Measurements from ENCODE around the gene EVL.

DNA sequence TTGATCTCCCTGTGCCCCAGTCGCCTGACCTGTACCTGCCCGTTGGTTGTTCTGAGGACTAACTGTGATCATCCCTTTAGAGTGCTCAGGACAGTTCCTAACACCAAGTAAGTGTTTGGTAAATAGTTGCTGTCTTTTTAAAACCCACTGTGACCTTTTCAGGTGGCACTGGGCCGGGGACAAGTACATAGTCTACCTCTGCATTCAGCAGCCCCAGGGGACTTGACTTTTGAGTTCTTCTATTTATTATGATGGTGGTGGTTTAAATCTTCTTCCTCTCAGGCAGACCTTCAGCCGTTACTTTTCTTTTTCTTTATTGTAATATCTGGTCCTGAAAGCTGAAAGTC lies 38.8 kb downstream of the EVL start:
- TF ChIP-seq POLR2A (IDR thresholded peaks at IDR 0.05; ENCODE audit: low read depth, low read length) (no peak), NFYB (IDR thresholded peaks at IDR 0.05; ENCODE audit: insufficient read depth, low read depth, low read length) (no peak), EP300 (IDR thresholded peaks at IDR 0.05; ENCODE audit: borderline replicate concordance in 1 of 2, control insufficient read depth in 1 of 2, low read depth in 2 of 2, low read length in 2 of 2) (no peak), ZZZ3 (IDR thresholded peaks at IDR 0.05; ENCODE audit: control insufficient read depth, insufficient read length, low read depth) (no peak), ZNF24 (IDR thresholded peaks at IDR 0.05) (no peak), RFX5 (IDR thresholded peaks at IDR 0.05; ENCODE audit: low read depth, low read length) (no peak), CREB1 (IDR thresholded peaks at IDR 0.05; ENCODE audit: low read depth) (no peak), POLR2AphosphoS2 (IDR thresholded peaks at IDR 0.05; ENCODE audit: low read depth, low read length) (no peak), LARP7 (IDR thresholded peaks at IDR 0.05) (no peak)
- TF ChIP-seq, protein P1, sequence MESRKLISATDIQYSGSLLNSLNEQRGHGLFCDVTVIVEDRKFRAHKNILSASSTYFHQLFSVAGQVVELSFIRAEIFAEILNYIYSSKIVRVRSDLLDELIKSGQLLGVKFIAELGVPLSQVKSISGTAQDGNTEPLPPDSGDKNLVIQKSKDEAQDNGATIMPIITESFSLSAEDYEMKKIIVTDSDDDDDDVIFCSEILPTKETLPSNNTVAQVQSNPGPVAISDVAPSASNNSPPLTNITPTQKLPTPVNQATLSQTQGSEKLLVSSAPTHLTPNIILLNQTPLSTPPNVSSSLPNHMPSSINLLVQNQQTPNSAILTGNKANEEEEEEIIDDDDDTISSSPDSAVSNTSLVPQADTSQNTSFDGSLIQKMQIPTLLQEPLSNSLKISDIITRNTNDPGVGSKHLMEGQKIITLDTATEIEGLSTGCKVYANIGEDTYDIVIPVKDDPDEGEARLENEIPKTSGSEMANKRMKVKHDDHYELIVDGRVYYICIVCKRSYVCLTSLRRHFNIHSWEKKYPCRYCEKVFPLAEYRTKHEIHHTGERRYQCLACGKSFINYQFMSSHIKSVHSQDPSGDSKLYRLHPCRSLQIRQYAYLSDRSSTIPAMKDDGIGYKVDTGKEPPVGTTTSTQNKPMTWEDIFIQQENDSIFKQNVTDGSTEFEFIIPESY (IDR thresholded peaks at IDR 0.05), result no peak
- TF ChIP-seq, protein P2, sequence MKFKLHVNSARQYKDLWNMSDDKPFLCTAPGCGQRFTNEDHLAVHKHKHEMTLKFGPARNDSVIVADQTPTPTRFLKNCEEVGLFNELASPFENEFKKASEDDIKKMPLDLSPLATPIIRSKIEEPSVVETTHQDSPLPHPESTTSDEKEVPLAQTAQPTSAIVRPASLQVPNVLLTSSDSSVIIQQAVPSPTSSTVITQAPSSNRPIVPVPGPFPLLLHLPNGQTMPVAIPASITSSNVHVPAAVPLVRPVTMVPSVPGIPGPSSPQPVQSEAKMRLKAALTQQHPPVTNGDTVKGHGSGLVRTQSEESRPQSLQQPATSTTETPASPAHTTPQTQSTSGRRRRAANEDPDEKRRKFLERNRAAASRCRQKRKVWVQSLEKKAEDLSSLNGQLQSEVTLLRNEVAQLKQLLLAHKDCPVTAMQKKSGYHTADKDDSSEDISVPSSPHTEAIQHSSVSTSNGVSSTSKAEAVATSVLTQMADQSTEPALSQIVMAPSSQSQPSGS (IDR thresholded peaks at IDR 0.05; ENCODE audit: low read length), result no peak
- TF ChIP-seq, protein P3, sequence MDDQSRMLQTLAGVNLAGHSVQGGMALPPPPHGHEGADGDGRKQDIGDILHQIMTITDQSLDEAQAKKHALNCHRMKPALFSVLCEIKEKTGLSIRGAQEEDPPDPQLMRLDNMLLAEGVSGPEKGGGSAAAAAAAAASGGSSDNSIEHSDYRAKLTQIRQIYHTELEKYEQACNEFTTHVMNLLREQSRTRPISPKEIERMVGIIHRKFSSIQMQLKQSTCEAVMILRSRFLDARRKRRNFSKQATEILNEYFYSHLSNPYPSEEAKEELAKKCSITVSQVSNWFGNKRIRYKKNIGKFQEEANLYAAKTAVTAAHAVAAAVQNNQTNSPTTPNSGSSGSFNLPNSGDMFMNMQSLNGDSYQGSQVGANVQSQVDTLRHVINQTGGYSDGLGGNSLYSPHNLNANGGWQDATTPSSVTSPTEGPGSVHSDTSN (IDR thresholded peaks at IDR 0.05; ENCODE audit: insufficient replicate concordance, low read depth, low read length), result no peak

All from GM12878 (cell line).